ENCODE data around the gene PON3. TPM values are rescaled to one million over a fixed set of nuclear protein-coding genes. Genes with fewer than 3 reads are reported as not detected.
A peak's percentile ranks its signal among the peaks of the same experiment; 100 is the strongest.

Gene PON3
- total and polyA plus RNA-seq, 5 experiments from 2014 or later: not detected

DNA sequence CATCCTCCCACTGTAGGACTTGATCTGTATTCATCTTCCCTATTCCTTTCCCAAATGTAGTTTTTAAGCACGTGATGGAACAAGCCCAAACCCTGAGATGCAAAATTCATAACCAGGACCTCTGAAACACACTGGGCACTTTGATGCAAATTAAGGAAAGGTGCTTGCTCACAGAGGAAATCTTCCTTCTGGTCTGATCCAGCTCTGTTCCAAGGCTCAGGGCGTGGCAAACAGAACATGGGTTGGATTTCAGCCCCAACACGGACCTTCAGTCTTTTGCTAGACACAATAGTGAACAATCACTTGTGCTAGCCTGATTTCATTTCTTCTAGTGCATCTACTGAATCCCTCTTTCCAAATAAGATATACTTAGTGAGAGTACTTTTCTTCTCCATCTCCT lies 27.9 kb downstream of the PON3 start:
- H3K36me3 Mint-ChIP-seq: no peaks in the 10 kb centered on the region
- DNase-seq (no peak), ATAC-seq (no peak)
- peaks cover 0 to 10% (median 2%) of the 10 kb centered on the region in 5 donors for H3K27me3 Mint-ChIP-seq
- H3K9me3 Mint-ChIP-seq: no peaks in the 10 kb centered on the region
- no peak overlapping the region for H3K4me3 Mint-ChIP-seq
- no peak overlapping the region for H3K27ac Mint-ChIP-seq
- H3K4me1 Mint-ChIP-seq: no peaks in the 10 kb centered on the region
- POLR2A ChIA-PET: no interaction called here

DNA sequence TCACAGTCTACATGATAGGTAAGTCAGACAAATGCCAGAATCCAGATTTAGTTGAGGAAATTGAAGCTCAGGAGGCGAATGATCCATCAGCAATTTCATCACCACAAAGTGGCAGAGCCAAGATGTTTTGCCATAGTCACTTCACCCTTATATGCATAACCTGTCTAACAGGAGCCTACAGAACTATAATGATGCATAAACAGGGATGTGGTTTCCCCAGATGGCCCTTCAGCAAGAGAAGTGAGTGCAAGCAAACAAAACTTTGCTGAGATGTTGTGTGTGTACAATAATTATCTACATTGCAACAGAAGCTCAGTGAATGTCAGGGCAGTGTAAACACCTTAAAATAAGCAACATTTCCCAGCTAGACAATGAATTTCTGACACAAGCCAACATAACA lies 28.6 kb downstream of the PON3 start:
- H3K27me3 Mint-ChIP-seq: peaks cover 0 to 11% (median 2%) of the 10 kb centered on the region in 5 donors
- ATAC-seq (no peak), DNase-seq (no peak)
- POLR2A ChIA-PET: no interaction called here
- no peaks in the 10 kb centered on the region for H3K9me3 Mint-ChIP-seq
- H3K4me1 Mint-ChIP-seq: no peaks in the 10 kb centered on the region
- H3K27ac Mint-ChIP-seq: no peak overlapping the region
- H3K36me3 Mint-ChIP-seq: no peaks in the 10 kb centered on the region
- no peak overlapping the region for H3K4me3 Mint-ChIP-seq

DNA sequence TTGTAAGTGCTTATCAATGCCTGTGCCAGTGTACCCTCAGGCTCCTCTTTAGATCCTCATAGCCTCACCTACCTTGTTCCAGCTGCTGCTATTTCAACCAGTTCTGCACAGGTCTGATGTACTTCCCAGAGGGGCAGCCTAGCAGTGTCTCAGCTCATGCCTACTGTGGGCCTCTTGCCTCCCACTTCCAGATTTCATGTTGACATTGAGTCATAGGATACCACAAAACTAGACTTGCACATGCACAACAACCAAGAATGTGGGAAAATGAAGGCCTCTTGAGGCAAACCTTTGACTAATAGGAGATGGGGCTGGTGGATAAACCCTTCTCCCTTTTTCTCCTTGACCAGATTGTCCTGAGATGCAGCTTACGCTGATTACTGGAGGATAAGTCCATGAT lies 31.0 kb downstream of the PON3 start:
- POLR2A ChIA-PET: no interaction called here
- ATAC-seq: no peak

DNA sequence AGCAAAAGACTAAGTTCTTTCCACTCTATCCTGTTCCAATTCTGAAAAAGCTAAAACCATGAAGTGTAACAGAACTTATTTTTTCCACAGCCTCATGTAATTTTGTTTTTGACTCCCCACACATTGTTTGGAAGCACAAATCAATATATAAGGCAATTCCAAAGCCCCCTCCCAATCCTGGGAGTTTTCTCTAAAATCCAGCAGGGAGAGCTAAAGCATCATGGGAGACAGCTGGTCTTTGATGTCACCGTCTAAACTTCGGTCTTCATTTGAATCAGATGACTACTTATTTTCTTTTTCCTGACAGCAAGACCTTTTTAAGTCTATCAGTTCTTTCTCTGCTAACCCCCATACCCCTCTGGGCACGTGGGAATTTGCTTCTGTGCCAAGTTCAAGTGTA lies 38.6 kb downstream of the PON3 start:
- peaks cover 0 to 3% (median 0%) of the 10 kb centered on the region in 3 donors for H3K36me3 Mint-ChIP-seq
- H3K9me3 Mint-ChIP-seq: peaks cover 0 to 7% (median 0%) of the 10 kb centered on the region in 9 donors
- no peaks in the 10 kb centered on the region for H3K4me1 Mint-ChIP-seq
- H3K4me3 Mint-ChIP-seq: no peak overlapping the region
- ATAC-seq (no peak), DNase-seq (no peak)
- peaks cover 0 to 12% (median 3%) of the 10 kb centered on the region in 5 donors for H3K27me3 Mint-ChIP-seq
- no peak overlapping the region for H3K27ac Mint-ChIP-seq
- POLR2A ChIA-PET: no interaction called here

More for the DNA sequence above, 31.0 kb downstream of the PON3 start:
- H3K9me3 Mint-ChIP-seq: no peaks in the 10 kb centered on the region
- no peak overlapping the region for H3K27ac Mint-ChIP-seq
- no peak for DNase-seq
- no peaks in the 10 kb centered on the region for H3K36me3 Mint-ChIP-seq
- H3K4me3 Mint-ChIP-seq: no peak overlapping the region
- no peaks in the 10 kb centered on the region for H3K4me1 Mint-ChIP-seq
- peaks cover 0 to 18% (median 2%) of the 10 kb centered on the region in 5 donors for H3K27me3 Mint-ChIP-seq

GRCh38 chr7:95342642-95343307 lies 53.4 kb downstream of the PON3 start:
- Mint-ChIP-seq H3K27ac (no peak overlapping the region), H3K27me3 (peaks cover 0 to 3% (median 1%) of the 10 kb centered on the region in 5 donors), H3K4me1 (no peaks in the 10 kb centered on the region), H3K4me3 (no peak overlapping the region), H3K36me3 (no peaks in the 10 kb centered on the region), H3K9me3 (no peaks in the 10 kb centered on the region)
- POLR2A ChIA-PET: no interaction called here
- DNase-seq (no peak), ATAC-seq (no peak)

DNA sequence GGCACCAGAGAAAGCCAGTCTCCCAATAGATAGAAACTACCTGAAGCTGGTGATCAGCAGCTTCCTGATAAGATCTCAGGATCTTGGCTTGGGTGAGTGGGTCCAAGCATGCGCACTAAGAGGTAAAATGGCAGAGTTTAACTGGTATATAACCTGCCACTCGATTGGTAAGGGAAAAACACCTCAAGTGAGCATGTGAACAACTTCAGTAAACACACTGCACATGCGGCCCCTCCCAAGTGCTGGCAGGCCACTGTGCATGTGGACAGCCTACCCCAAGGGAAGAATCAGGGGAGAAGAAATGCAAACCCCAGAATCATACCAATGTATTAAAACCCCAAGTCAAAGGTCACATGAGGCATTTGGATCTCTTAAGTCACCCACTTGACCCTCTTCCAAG lies 54.1 kb downstream of the PON3 start:
- Mint-ChIP-seq H3K27ac (no peak overlapping the region), H3K4me1 (no peaks in the 10 kb centered on the region), H3K9me3 (no peaks in the 10 kb centered on the region), H3K36me3 (no peaks in the 10 kb centered on the region), H3K4me3 (no peak overlapping the region), H3K27me3 (peaks cover 0 to 6% (median 1%) of the 10 kb centered on the region in 5 donors)
- DNase-seq: no peak
- POLR2A ChIA-PET: no interaction called here
- ATAC-seq: no peak

GRCh38 chr7:95340491-95340890 lies 55.7 kb downstream of the PON3 start:
- Mint-ChIP-seq H3K9me3 (no peaks in the 10 kb centered on the region), H3K4me1 (no peaks in the 10 kb centered on the region), H3K36me3 (no peaks in the 10 kb centered on the region), H3K27ac (no peak overlapping the region), H3K27me3 (peaks cover 0 to 6% (median 1%) of the 10 kb centered on the region in 5 donors), H3K4me3 (no peak overlapping the region)
- POLR2A ChIA-PET: no interaction called here
- DNase-seq (no peak), ATAC-seq (no peak)

GRCh38 chr7:95338832-95339231 lies 57.3 kb downstream of the PON3 start:
- H3K36me3 Mint-ChIP-seq: no peaks in the 10 kb centered on the region
- DNase-seq (no peak), ATAC-seq (no peak)
- H3K27ac Mint-ChIP-seq: no peak overlapping the region
- POLR2A ChIA-PET: no interaction called here
- H3K9me3 Mint-ChIP-seq: no peaks in the 10 kb centered on the region
- peaks cover 0 to 6% (median 1%) of the 10 kb centered on the region in 5 donors for H3K27me3 Mint-ChIP-seq
- H3K4me3 Mint-ChIP-seq: no peak overlapping the region
- H3K4me1 Mint-ChIP-seq: peaks cover 0 to 3% (median 0%) of the 10 kb centered on the region in 4 donors

DNA sequence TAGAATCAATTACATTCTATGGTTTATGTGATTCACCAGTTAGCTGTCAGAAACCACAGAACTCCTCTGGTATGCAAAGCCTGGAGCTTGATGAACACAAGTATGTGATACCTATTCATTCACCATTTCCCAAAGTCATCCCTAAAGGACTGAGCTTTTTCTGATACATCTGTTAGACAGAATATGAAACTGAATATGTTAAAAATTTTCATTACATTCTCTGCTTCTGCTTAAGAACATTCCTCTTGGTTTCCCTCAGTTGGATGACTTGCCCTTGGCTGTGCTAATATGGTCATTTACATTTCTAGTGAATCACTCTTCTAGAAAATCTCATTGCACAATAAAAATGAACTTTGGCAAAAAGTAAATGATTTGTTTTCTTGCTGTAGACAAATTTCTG lies 61.1 kb downstream of the PON3 start:
- no peaks in the 10 kb centered on the region for H3K36me3 Mint-ChIP-seq
- ATAC-seq (no peak), DNase-seq (no peak)
- no peak overlapping the region for H3K27ac Mint-ChIP-seq
- H3K27me3 Mint-ChIP-seq: peaks cover 0 to 3% (median 0%) of the 10 kb centered on the region in 5 donors
- H3K9me3 Mint-ChIP-seq: no peaks in the 10 kb centered on the region
- POLR2A ChIA-PET: no interaction called here
- H3K4me1 Mint-ChIP-seq: peaks cover 5 to 12% (median 10%) of the 10 kb centered on the region in 4 donors
- H3K4me3 Mint-ChIP-seq: no peak overlapping the region

DNA sequence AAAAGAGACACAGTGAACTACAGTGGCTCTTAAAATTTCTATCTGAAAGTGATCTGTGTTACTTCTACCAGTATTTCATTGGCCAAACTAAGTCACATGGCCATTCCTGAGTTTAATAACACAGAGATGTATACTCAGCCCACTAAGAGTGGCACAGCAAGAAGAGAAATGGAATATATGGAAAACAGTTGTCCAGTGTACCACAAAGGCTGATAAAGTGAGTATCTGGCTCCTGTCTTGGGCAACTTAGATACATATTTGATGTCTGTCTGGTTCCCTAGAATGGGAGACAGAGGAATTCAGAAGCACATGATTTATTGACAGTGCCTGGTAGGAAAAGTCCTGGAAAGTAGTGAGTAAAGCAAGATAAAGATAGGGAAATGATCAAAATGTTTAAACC lies 61.7 kb downstream of the PON3 start:
- no peak for DNase-seq
- H3K4me1 Mint-ChIP-seq: peaks cover 6 to 14% (median 13%) of the 10 kb centered on the region in 4 donors
- no peak overlapping the region for H3K4me3 Mint-ChIP-seq
- H3K27me3 Mint-ChIP-seq: peaks cover 0 to 3% (median 0%) of the 10 kb centered on the region in 5 donors
- POLR2A ChIA-PET: no interaction called here
- no peak for ATAC-seq
- H3K9me3 Mint-ChIP-seq: no peaks in the 10 kb centered on the region
- H3K27ac Mint-ChIP-seq: no peak overlapping the region
- no peaks in the 10 kb centered on the region for H3K36me3 Mint-ChIP-seq

DNA sequence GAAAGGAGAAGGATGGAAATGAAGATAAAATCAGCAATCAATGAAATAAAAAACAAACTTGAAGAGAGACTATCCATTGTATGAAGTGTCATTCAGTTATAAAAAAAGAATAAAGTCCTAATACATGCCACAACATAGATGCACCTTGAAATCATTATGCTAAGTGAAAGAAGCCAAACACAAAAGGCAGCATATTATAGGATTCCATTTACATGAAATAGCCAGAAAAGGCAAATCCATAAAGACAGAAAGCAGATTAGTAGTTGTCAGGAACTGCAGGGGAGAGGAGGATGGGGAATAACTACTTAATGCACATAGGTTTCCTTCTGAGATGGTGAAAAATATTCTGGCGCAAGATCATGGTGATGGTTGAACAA lies 65.2 kb downstream of the PON3 start:
- H3K27me3 Mint-ChIP-seq: peaks cover 0 to 11% (median 0%) of the 10 kb centered on the region in 5 donors
- peaks cover 0 to 6% (median 0%) of the 10 kb centered on the region in 9 donors for H3K9me3 Mint-ChIP-seq
- H3K27ac Mint-ChIP-seq: peak overlapping the region; percentile 41 to 85 (median 70)
- ATAC-seq (peak in 1 of 2 donors; percentile 20), DNase-seq (no peak)
- H3K4me1 Mint-ChIP-seq: peaks cover 6 to 14% (median 13%) of the 10 kb centered on the region in 4 donors
- peak overlapping the region; percentile 70 to 84 (median 74) for H3K4me3 Mint-ChIP-seq
- POLR2A ChIA-PET: no interaction called here
- peaks cover 0 to 7% (median 2%) of the 10 kb centered on the region in 3 donors for H3K36me3 Mint-ChIP-seq

GRCh38 chr7:95330204-95330960 lies 65.8 kb downstream of the PON3 start:
- POLR2A ChIA-PET: no interaction called here
- DNase-seq (peak in 3 of 10 donors; percentile 26 to 33 (median 31)), ATAC-seq (peak; percentile 55 to 59)
- H3K27ac Mint-ChIP-seq: peak overlapping the region; percentile 41 to 85 (median 70)
- H3K27me3 Mint-ChIP-seq: peaks cover 1 to 17% (median 5%) of the 10 kb centered on the region in 5 donors
- peaks cover 0 to 7% (median 2%) of the 10 kb centered on the region in 3 donors for H3K36me3 Mint-ChIP-seq
- H3K4me1 Mint-ChIP-seq: peaks cover 6 to 14% (median 13%) of the 10 kb centered on the region in 4 donors
- H3K9me3 Mint-ChIP-seq: peaks cover 0 to 6% (median 0%) of the 10 kb centered on the region in 9 donors
- H3K4me3 Mint-ChIP-seq: peak overlapping the region; percentile 70 to 84 (median 74)

DNA sequence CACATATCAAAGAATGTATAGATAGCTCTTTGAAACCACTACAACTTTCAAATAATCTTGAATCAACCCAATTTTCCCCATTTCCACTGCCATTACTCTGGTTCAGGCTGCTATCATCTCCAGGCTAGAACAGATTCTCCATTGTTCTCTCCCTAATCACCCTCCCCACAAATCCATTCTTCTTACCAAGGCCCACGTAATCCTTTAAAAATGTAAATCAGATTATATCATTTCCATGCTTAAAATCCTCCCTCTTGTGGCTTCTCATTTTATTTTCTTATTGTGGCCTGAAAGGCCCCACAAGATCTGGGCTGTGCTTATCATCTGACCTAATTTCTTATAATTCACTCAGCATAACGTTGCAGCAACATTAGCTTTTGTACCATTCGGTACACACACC lies 68.8 kb downstream of the PON3 start:
- DNase-seq (no peak), ATAC-seq (no peak)
- Mint-ChIP-seq H3K9me3 (peaks cover 0 to 6% (median 0%) of the 10 kb centered on the region in 9 donors), H3K36me3 (peaks cover 0 to 7% (median 2%) of the 10 kb centered on the region in 3 donors), H3K27ac (no peak overlapping the region), H3K4me3 (no peak overlapping the region), H3K4me1 (peaks cover 6 to 19% (median 14%) of the 10 kb centered on the region in 4 donors), H3K27me3 (peaks cover 4 to 18% (median 11%) of the 10 kb centered on the region in 5 donors)
- POLR2A ChIA-PET: no interaction called here

All from naive thymus-derived CD8-positive, alpha-beta T cell (primary cell).